Neural crest cell (in vitro differentiated cells): ENCODE results near the gene LRRC10B. TPM values are rescaled to one million over a fixed set of nuclear protein-coding genes. Genes with fewer than 3 reads are reported as not detected.
"Not testable (repeated sequence)": the region's sequence is repeated elsewhere in the genome, so short reads cannot be mapped to it uniquely, and the experiment has no call there.

Experiments
- DNase-seq: peaks from one replicate; pipeline ENCODE4 v3.0.0; 2021; ENCODE audit warnings: low read depth, mixed read lengths, low spot score
- H3K27ac Mint-ChIP-seq: one replicate; pipeline ENCODE4 v1.8.0; 2021; ENCODE audit warnings: mild to moderate bottlenecking, mixed read lengths; ENCODE audit not compliant: unreplicated experiment
- H3K27me3 Mint-ChIP-seq: 2 replicates; pipeline ENCODE4 v1.8.0; 2021; ENCODE audit warnings: low read depth, mild to moderate bottlenecking, mixed read lengths
- H3K36me3 Mint-ChIP-seq: 2 replicates; pipeline ENCODE4 v1.8.0; 2021; ENCODE audit warnings: low read depth, mild to moderate bottlenecking, mixed read lengths
- H3K4me1 Mint-ChIP-seq: 2 replicates; pipeline ENCODE4 v1.8.0; 2021; ENCODE audit warnings: mixed read lengths
- H3K4me3 Mint-ChIP-seq: one replicate; pipeline ENCODE4 v1.8.0; 2021; ENCODE audit warnings: mild to moderate bottlenecking, mixed read lengths
- H3K9me3 Mint-ChIP-seq: 2 replicates; pipeline ENCODE4 v1.8.0; 2021; ENCODE audit warnings: mixed read lengths
- CTCF ChIP-seq: fragments of 200-600 bp; sonication (generic); conservative IDR thresholded peaks from 2 replicates; pipeline ENCODE4 v1.5.0; 2021; ENCODE audit warnings: antibody characterized with exemption, mild to moderate bottlenecking
- total RNA-seq: library from RNA; stranded (reverse); gene quantifications from 2 replicates; pipeline ENCODE4 v1.2.1, GENCODE V29; 2021

Gene LRRC10B
- total RNA-seq, 1 donor from 2014 or later: 2.9 TPM

- Mint-ChIP-seq H3K36me3 (peaks cover 5% of the 10 kb centered on the region), H3K9me3 (no peaks in the 10 kb centered on the region), H3K27ac (no peak overlapping the region), H3K4me3 (no peak overlapping the region), H3K4me1 (peaks cover 37% of the 10 kb centered on the region), H3K27me3 (no peaks in the 10 kb centered on the region)
- no peak for TF ChIP-seq CTCF
- DNase-seq: no peak
Observed at GRCh38 chr11:61477126-61477525, 31.4 kb upstream of the LRRC10B start.

DNA sequence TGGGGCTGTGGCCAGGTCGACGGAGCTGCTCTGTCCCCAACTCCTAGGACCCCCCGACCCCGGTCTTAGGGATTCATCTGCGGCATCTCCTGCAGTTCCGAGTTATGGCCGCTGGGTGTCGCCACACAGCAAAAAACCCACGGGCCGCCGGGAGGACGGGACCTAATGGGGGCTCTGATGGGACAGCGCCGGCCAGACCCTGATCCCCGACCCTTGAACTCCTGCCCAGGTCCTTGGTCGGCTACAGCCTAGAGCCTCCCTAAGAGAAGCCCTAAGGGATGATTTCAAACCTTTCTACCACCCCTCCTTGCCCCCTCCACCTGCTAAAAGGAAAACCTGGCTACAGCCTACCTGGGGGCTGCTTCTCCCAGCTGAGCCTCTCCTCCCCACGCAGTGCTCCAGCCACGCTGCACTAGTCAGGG lies 30.8 kb upstream of the LRRC10B start:
- TF ChIP-seq CTCF: peak; percentile 94
- Mint-ChIP-seq H3K36me3 (peaks cover 5% of the 10 kb centered on the region), H3K9me3 (no peaks in the 10 kb centered on the region), H3K4me3 (no peak overlapping the region), H3K27ac (no peak overlapping the region), H3K27me3 (no peaks in the 10 kb centered on the region), H3K4me1 (peaks cover 36% of the 10 kb centered on the region)
- DNase-seq: peak; percentile 76

- not testable (repeated sequence) for H3K9me3 Mint-ChIP-seq, H3K27me3 Mint-ChIP-seq, DNase-seq, H3K27ac Mint-ChIP-seq, H3K36me3 Mint-ChIP-seq, H3K4me3 Mint-ChIP-seq
- peaks cover 43% of the 10 kb centered on the region for H3K4me1 Mint-ChIP-seq
Observed at GRCh38 chr11:61479360-61480058, 29.0 kb upstream of the LRRC10B start.

DNA sequence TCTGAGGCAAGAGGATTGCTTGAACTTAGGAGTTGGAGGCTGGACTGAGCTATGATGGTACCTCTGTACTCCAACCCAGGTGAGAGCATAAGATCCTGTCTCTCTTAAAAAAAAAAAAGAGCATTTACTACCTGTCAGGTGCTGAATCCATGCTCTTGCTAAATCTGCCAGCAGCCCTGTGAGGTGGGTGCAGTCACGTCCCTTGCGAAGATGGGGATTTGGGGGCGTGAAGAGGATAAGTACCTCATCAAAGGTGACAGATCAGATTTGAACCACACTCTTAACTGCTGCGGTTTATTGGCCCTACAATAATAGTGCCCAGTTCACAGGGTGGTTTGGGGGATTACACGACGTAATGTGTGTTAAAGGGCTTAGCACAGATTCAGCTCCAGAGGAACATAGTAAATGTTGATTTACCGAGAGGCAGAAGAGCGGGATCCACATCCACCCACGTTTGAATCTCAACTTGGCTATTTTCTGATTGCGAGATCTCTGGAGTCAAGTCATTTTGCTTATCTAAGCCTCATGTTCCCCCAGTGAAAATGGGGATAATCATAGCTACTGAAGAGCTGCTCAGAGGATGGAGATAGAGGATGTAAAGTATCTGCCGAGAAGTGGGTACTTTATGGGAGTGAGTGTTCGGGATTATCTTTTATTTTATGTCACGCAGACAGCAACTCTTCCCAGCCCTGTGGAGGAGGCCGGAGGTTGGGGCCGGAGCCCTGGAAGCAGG lies 28.1 kb upstream of the LRRC10B start:
- Mint-ChIP-seq H3K4me3 (peak overlapping the region; percentile 53), H3K36me3 (no peaks in the 10 kb centered on the region), H3K27ac (no peak overlapping the region), H3K4me1 (peaks cover 43% of the 10 kb centered on the region), H3K9me3 (no peaks in the 10 kb centered on the region), H3K27me3 (no peaks in the 10 kb centered on the region)
- TF ChIP-seq CTCF: no peak
- DNase-seq: no peak

DNA sequence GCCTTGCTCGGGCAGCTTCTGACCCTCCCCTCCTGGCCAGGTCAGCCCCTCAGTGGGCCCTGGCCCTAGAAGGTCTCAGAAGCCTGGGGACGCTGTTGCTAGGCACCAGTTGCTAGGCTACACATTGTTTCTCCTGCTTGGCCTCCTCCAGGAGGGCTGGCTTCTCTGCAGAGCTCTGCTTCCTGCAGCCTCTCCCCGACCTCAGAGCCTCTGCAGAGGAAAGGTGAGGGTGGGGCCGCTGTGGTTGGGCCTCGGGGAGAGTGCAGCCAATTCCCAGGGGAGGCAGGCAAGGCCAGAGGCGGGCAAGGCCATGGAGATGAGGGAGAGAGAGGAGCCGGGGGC lies 27.6 kb upstream of the LRRC10B start:
- Mint-ChIP-seq H3K27ac (peak overlapping the region; percentile 90), H3K27me3 (no peaks in the 10 kb centered on the region), H3K4me3 (peak overlapping the region; percentile 53), H3K9me3 (no peaks in the 10 kb centered on the region), H3K36me3 (no peaks in the 10 kb centered on the region), H3K4me1 (peaks cover 43% of the 10 kb centered on the region)
- DNase-seq: peak; percentile 72
- TF ChIP-seq CTCF: no peak

DNA sequence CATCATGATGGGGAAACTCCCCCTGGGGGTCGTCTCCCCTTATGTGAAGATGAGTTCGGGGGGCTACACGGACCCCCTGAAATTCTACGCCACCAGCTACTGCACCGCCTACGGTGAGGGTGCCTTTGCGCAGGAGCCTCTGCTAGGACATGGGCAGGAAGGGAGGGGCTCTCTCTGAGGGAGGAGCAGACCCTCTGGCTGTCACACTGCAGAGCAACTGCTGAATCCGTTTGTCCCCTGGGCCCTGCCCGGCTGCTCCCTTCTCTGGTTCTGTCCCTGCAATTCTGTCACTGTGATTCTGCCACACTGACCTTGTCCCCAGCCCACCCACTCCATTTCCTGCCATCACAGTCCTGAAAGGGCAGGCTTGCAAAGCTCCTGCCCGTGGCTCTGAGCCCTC lies 26.7 kb upstream of the LRRC10B start:
- no peak for TF ChIP-seq CTCF
- Mint-ChIP-seq H3K9me3 (no peaks in the 10 kb centered on the region), H3K4me3 (no peak overlapping the region), H3K27me3 (no peaks in the 10 kb centered on the region), H3K4me1 (peaks cover 43% of the 10 kb centered on the region), H3K36me3 (no peaks in the 10 kb centered on the region), H3K27ac (peak overlapping the region; percentile 78)
- no peak for DNase-seq
